GM19193 (cell line): ENCODE results near the gene SGCD.

Experiments
- POLR2A ChIP-seq: IDR thresholded peaks from 4 replicates; pipeline ENCODE4 v1.6.1; 2011; ENCODE audit not compliant: insufficient read depth, insufficient read length; ENCODE audit errors: extremely low read depth

Gene SGCD

GRCh38 chr5:156383510-156384265 lies 56.7 kb downstream of the SGCD start:
- TF ChIP-seq POLR2A, result no peak

- TF ChIP-seq POLR2A, result no peak
These were observed 58.5 kb downstream of the SGCD start for GRCh38 chr5:156385416-156385815.

GRCh38 chr5:156386976-156387375 lies 60.0 kb downstream of the SGCD start:
- no peak for TF ChIP-seq POLR2A

GRCh38 chr5:156387391-156387790 lies 60.4 kb downstream of the SGCD start:
- no peak for TF ChIP-seq POLR2A

- TF ChIP-seq POLR2A, result no peak
These were observed 61.3 kb downstream of the SGCD start for GRCh38 chr5:156388233-156388632.

GRCh38 chr5:156391139-156391538 lies 64.2 kb downstream of the SGCD start:
- no peak for TF ChIP-seq POLR2A

GRCh38 chr5:156393980-156394379 lies 67.0 kb downstream of the SGCD start:
- TF ChIP-seq POLR2A, result no peak

- TF ChIP-seq POLR2A, result no peak
These were observed 67.8 kb downstream of the SGCD start for GRCh38 chr5:156394642-156395305.

GRCh38 chr5:156395306-156395675 lies 68.3 kb downstream of the SGCD start:
- no peak for TF ChIP-seq POLR2A

GRCh38 chr5:156396063-156396829 lies 69.3 kb downstream of the SGCD start:
- TF ChIP-seq POLR2A, result no peak

- no peak for TF ChIP-seq POLR2A
These were observed 69.8 kb downstream of the SGCD start for GRCh38 chr5:156396830-156397081.

GRCh38 chr5:156399323-156399722 lies 72.4 kb downstream of the SGCD start:
- no peak for TF ChIP-seq POLR2A

GRCh38 chr5:156400231-156400986 lies 73.4 kb downstream of the SGCD start:
- TF ChIP-seq POLR2A, result no peak

GRCh38 chr5:156401804-156402203 lies 74.8 kb downstream of the SGCD start:
- no peak for TF ChIP-seq POLR2A

GRCh38 chr5:156402387-156402921 lies 75.5 kb downstream of the SGCD start:
- TF ChIP-seq POLR2A, result no peak
